GM18511 (cell line): ENCODE results near the gene CELF2.
"Not testable (repeated sequence)": the region's sequence is repeated elsewhere in the genome, so short reads cannot be mapped to it uniquely, and the experiment has no call there.

Experiments used
- ATAC-seq: cut with Tn5 transposase; IDR thresholded peaks from one replicate; pipeline ENCODE4 v1.9.1; 2021; ENCODE audit warnings: mild to moderate bottlenecking, moderate library complexity; ENCODE audit not compliant: unreplicated experiment

CELF2 gene

GRCh38 chr10:11366889-11367288 is 349.2 kb downstream of the CELF2 start:
- not testable (repeated sequence) for ATAC-seq

DNA sequence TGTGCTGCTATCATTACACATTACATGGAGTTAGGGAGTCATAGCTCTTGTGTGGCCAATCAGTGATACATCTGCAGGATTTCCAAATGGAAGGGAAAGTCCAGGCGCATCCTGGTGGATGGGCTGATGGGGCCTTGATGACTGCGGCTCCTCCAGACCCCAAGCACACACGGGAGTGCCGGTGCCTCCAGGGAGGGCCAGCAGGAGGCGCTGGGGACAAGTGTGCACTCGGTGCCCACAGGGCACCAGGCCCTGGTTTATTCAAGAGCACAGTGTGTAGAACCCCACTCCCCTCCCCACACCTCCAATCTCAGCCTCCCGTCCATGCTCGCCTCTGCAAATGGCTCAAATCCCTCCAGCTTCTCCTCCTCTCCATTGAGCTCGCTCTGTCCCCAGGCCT is 349.8 kb downstream of the CELF2 start:
- ATAC-seq: no peak

DNA sequence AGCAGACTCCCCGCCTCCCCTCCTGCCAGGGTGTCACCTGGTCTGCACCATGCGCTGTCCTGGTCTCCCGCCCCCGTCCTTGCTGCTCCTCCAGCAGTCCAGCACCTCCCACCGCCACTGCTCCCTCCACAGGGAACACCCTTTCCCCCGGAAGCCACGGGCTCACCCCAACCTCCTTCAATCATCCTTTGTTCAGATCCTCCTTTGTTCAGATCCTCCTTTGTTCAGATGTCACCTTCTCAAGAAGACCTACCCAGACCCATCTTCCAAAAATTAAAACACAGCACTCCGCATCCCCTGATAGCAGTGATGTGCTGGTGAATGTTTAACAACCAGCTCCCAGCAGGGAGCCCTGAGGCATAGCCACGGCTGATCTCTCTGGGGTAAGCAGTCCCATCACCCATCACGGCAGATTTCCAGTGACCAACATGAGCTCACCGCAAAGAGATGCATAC is 356.1 kb downstream of the CELF2 start:
- ATAC-seq: no peak

DNA sequence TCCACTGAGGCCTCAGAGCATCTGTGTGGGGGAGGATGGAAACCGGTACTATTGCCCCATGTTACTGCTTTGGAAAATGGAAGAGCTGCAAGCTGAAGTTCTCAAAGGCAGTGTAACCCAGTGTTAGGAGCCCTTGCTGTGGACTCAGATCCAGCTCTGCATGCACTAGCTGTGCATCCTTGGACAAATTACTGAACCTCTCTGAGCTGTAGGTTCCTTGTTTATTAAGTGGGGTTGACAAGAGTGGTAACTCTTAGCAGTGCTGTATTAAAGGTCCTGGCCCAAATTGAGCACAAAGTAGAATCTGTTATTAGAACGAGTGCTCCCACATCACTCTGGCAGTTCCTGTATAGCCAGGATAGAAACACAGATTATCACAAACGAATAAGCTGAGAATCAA is 359.6 kb downstream of the CELF2 start:
- ATAC-seq: no peak

DNA sequence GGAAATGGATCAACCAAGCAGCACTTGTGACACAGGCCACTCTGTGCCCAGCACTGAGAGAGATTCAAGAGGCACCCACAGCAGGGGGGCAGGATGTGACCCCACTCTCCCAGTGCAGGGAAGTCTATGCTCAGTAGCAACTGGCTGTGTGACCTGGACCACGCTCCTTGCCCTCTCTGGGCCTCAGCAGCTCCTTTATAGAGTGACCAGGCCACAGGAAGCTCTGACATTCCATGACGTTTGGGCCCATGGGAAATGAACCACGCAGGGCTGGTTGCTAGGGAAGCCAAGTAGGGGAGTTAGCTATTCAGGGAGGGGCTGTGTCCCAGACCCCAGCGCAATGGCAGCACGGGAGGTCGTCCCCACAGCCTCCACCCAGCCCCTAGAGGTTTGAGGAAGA is 361.2 kb downstream of the CELF2 start:
- no peak for ATAC-seq

DNA sequence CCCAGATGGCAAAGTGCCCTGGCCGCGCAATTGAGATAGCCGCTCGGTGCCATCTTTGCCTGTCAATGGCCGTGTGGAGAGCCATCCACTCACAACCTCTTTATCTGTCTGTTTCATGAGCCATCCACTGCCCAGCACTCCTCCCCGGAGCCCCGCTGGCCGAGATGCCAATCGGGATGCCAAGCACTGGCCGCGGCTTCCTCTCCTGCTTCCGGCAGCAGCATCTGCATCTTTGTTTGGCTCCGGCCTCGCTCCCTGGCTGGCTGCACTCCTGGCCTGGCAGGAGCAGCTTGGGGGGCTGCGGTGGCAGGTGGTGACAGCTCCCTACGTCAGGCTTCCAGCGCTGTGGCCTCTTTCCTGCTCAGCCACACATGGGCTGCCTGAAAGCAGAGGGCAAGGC is 362.1 kb downstream of the CELF2 start:
- no peak for ATAC-seq

- ATAC-seq: no peak
Observed at GRCh38 chr10:11381023-11381422, 363.4 kb downstream of the CELF2 start.

DNA sequence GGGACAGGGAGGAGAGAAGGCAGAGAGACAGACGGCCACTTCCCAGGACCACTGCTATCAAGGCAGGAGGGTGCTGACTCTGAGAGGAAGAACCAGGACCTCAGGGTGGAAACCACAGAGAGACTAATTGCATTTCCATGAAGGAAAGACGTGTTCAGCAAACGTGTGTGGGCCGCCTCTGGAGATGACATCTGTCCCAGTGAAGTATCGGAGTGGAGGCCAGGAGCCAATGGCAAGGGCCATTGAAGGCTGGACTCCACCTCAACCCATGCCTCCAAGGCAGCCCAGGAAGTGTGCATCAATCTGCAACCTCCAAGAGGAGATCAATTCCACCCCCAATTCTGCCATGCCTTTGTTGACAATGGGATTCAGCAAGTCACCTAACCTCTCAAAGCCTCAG is 363.8 kb downstream of the CELF2 start:
- ATAC-seq: no peak

DNA sequence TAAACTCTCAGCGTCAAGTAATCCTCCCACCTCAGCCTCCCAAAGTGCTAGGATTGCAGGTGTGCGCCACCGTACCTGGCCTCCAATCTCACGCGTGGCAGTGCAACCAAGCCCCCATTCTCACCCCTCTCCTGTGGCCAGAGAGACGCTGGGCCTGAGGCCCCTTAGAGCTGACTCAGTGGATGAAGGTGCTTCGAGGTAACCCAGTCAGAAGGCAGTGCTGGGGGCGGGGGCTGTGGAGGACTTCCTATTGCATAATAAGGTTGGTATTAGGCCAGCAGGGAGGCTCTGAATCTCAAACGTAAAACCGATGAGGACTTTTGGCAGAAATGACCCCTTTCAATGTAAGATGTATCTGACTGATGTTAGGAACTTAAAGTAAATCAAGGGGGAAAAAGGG is 364.5 kb downstream of the CELF2 start:
- no peak for ATAC-seq

GRCh38 chr10:11386044-11386443 is 368.4 kb downstream of the CELF2 start:
- ATAC-seq: no peak
